HepG2 (cell line): ENCODE measurements around the gene TPRA1. TPM values are rescaled to one million over a fixed set of nuclear protein-coding genes. Genes with fewer than 3 reads are reported as not detected.

Experiments
- ATAC-seq: fragments of 200-7000 bp; cut with Tn5 transposase; 3 replicates; pipeline ENCODE4 v1.9.1; 2020; ENCODE audit warnings: mild to moderate bottlenecking, moderate library complexity
- BruUV-seq: library from RNA; stranded (reverse); fragments of 400-500 nt; replicated peaks from 2 replicates; lab custom pipeline; 2021; lab: Mats Ljungman, UMichigan
- CTCF ChIA-PET: fragments of 300-600 bp; formaldehyde crosslinking; extraction: SDS; loops from one replicate; lab custom pipeline; 2021; ENCODE audit warnings: low total read pairs, inconsistent platforms, low intra/inter-chr PET ratio; lab: Yijun Ruan, JAX
- POLR2A ChIA-PET: fragments of 350-600 bp; sonication (Branson Sonifier 250); formaldehyde crosslinking; loops from one replicate; lab custom pipeline; 2020; ENCODE audit warnings: antibody characterized with exemption, inconsistent platforms; lab: Yijun Ruan, JAX
- DNase-seq: peaks from one replicate; pipeline ENCODE4 v3.0.0-alpha.2; 2015; ENCODE audit warnings: low spot score
- FAIRE-seq: peaks from 3 replicates; lab custom pipeline; 2011; peaks lifted over from hg19 to GRCh38; lab: Jason Lieb, UNC
- H2AFZ ChIP-seq: one replicate; pipeline ENCODE4 v1.6.1; 2011; ENCODE audit warnings: low read length, inconsistent platforms
- H3K27ac ChIP-seq: fragments of 300-600 bp; 3 replicates; pipeline ENCODE4 v1.8.0; 2011; ENCODE audit warnings: mixed run types, mild to moderate bottlenecking, mixed read lengths, low read length, inconsistent platforms; ENCODE audit not compliant: insufficient read depth; ENCODE audit errors: extremely low read length
- H3K27me3 ChIP-seq, 2 experiments: fragments of 200-600 bp in 1 of 2; 2 replicates in 1 of 2; 3 replicates in 1 of 2; pipeline versions ENCODE4 v1.6.0 to v1.8.0; 2011; ENCODE audit warnings: low read length in 2 of 2, mild to moderate bottlenecking in 2 of 2, moderate library complexity in 2 of 2, inconsistent platforms in 1 of 2; ENCODE audit not compliant: insufficient read depth in 2 of 2, control insufficient read depth in 1 of 2
- H3K36me3 ChIP-seq, 2 experiments: fragments of 200-600 bp in 1 of 2; replicated peaks in 1 of 2; 2 replicates in 1 of 2; 3 replicates in 1 of 2; pipeline versions ENCODE4 v1.5.1 to v1.8.0; 2011; ENCODE audit warnings: low read length in 2 of 2, inconsistent platforms in 1 of 2; ENCODE audit not compliant: insufficient read depth in 2 of 2, control insufficient read depth in 1 of 2
- H3K4me1 ChIP-seq: 2 replicates; pipeline ENCODE4 v1.5.1; 2012; ENCODE audit warnings: low read length, inconsistent platforms; ENCODE audit not compliant: insufficient read depth
- H3K4me2 ChIP-seq: 2 replicates; pipeline ENCODE4 v1.6.0; 2011; ENCODE audit warnings: low read depth, low read length, inconsistent platforms
- H3K4me3 ChIP-seq, 3 experiments: fragments of 200-600 bp in 1 of 3; sonication (generic), shearing (Covaris generic) in 1 of 3; replicated peaks in 1 of 3; 2 replicates each; pipeline ENCODE4 v1.5.1; 2011 to 2016; ENCODE audit warnings: low read length in 3 of 3, inconsistent platforms in 2 of 3, low read depth in 2 of 3, mild to moderate bottlenecking in 2 of 3, control low read depth in 1 of 3, mixed read lengths in 1 of 3; ENCODE audit not compliant: insufficient read depth in 1 of 3
- H3K79me2 ChIP-seq: one replicate; pipeline ENCODE4 v1.6.1; 2011; ENCODE audit warnings: low read length, inconsistent platforms; ENCODE audit not compliant: insufficient read depth
- H3K9ac ChIP-seq: 2 replicates; pipeline ENCODE4 v1.6.0; 2011; ENCODE audit warnings: mild to moderate bottlenecking, low read depth, low read length, inconsistent platforms; ENCODE audit not compliant: insufficient read depth
- H3K9me3 ChIP-seq: 2 replicates; pipeline ENCODE4 v1.5.1; 2012; ENCODE audit warnings: mild to moderate bottlenecking, low read length
- H4K20me1 ChIP-seq: 2 replicates; pipeline ENCODE4 v1.6.0; 2011; ENCODE audit warnings: inconsistent platforms, mild to moderate bottlenecking, low read length, moderate library complexity; ENCODE audit not compliant: insufficient read depth
- BCL6 ChIP-seq: IDR thresholded peaks from 2 replicates; pipeline ENCODE4 v1.6.1; 2016; ENCODE audit warnings: missing genetic modification reagents, missing compliant biosample characterization
- GATAD1 ChIP-seq: IDR thresholded peaks from 2 replicates; pipeline ENCODE4 v1.6.1; 2016; ENCODE audit warnings: missing genetic modification reagents, missing compliant biosample characterization
- HOXA3 ChIP-seq: sonication (generic); formaldehyde crosslinking; IDR thresholded peaks from 2 replicates; pipeline ENCODE4 v1.5.0; 2020; ENCODE audit warnings: missing genetic modification reagents
- TCF7 ChIP-seq: sonication (generic); IDR thresholded peaks from 2 replicates; pipeline ENCODE4 v1.6.1; 2016; ENCODE audit warnings: antibody characterized with exemption, low read depth
- ZNF101 ChIP-seq: sonication (generic); formaldehyde crosslinking; IDR thresholded peaks from 2 replicates; pipeline ENCODE4 v1.4.0; 2020; ENCODE audit warnings: mild to moderate bottlenecking, low read depth, missing genetic modification reagents, borderline replicate concordance
- ZNF672 ChIP-seq: sonication (generic); formaldehyde crosslinking; IDR thresholded peaks from 2 replicates; pipeline ENCODE4 v1.8.1; 2022; ENCODE audit warnings: missing genetic modification reagents
- WGBS: methylation state at CpG from one replicate; pipeline ENCODE4 v1.1.6; 2017; ENCODE audit warnings: low lambda C conversion rate; 5-methylcytosine and 5-hydroxymethylcytosine counted together
- in situ Hi-C: cut with HindIII; loops from 2 replicates; pipeline ENCODE4 v1.10.0; 2017; ENCODE audit warnings: low pct_unique_long_range_greater_than_20kb; ENCODE audit not compliant: extremely low pct_ligation_motif_present
- intact Hi-C: fragments of 100-400 bp; cut with micrococcal nuclease; formaldehyde crosslinking; loops from one replicate; pipeline ENCODE4 v1.10.0; 2022; ENCODE audit not compliant: unreplicated experiment
- polyA plus RNA-seq, 8 experiments: library from polyadenylated mRNA; depleted of rRNA in 3 of 8; stranded (reverse) in 7 of 8; unstranded in 1 of 8; fragments of >200 nt; fragmentation: Illumina TruSeq in 4 of 8; extraction: Trizol in 4 of 8; gene quantifications; 2 replicates each; pipeline versions ENCODE4 v1.2.1 to v1.2.3, GENCODE V29; 2011 to 2016; ENCODE audit warnings: low read depth in 4 of 8, missing spikeins in 1 of 8, mixed read lengths in 1 of 8; ENCODE audit not compliant: insufficient read depth in 1 of 8
- total RNA-seq, 5 experiments: library from RNA; depleted of rRNA; stranded (reverse); fragments of >200 nt; fragmentation: Illumina TruSeq; extraction: Trizol; gene quantifications; 2 replicates each; pipeline ENCODE4 v1.2.3, GENCODE V29; 2016; ENCODE audit warnings: low read depth in 1 of 5
- TF ChIP-seq, protein P1 (sequence below): sonication (generic); formaldehyde crosslinking; conservative IDR thresholded peaks from 2 replicates; pipeline ENCODE4 v1.4.0; 2020; ENCODE audit warnings: missing genetic modification reagents
- TF ChIP-seq, protein P2 (sequence below): sonication (generic); formaldehyde crosslinking; IDR thresholded peaks from 2 replicates; pipeline ENCODE4 v1.9.0; 2021; ENCODE audit warnings: missing genetic modification reagents, mild to moderate bottlenecking, borderline replicate concordance
- TF ChIP-seq, protein P3 (sequence below): sonication (generic); formaldehyde crosslinking; IDR thresholded peaks from 2 replicates; pipeline ENCODE4 v1.4.0; 2020; ENCODE audit warnings: mild to moderate bottlenecking, missing genetic modification reagents

The TPRA1 gene
- total and polyA plus RNA-seq, 2 of the 13 experiments (the other 11 are each of a cell fraction or from before 2014, with no cell fraction given) = 25.4 to 25.8 TPM

DNA sequence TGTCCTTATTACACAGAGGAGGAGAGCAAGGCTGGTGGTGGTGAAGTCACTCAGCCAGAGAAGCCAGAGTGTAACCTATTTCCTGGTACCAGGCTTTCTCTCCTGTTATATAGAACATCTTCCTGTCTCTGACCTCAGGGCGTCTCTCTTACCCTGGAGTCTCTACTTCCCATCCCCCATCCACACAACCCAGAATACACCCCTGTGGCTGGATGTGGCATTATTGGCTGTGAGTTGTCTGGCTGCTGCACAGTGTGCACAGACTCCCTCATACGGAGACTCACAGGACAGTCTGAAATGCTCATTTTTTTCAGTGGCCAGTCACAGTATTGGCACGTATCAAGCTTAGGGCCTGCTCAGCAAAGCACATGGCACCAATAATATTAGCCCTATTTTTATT, 47.0 kb upstream of the TPRA1 start:
- no TSS peak for BruUV-seq
- Histone ChIP-seq H3K4me1 (no peaks in the 10 kb centered on the region), H3K4me3 (no peak overlapping the region), H3K27me3 (no peaks in the 10 kb centered on the region), H3K4me2 (no peak overlapping the region), H2AFZ (no peak overlapping the region), H4K20me1 (no peaks in the 10 kb centered on the region), H3K9ac (no peak overlapping the region), H3K9me3 (no peaks in the 10 kb centered on the region), H3K27ac (no peak overlapping the region), H3K36me3 (peaks cover 0 to 3% of the 10 kb centered on the region in 2 experiments; a peak in 1 of 5 replicates), H3K79me2 (no peaks in the 10 kb centered on the region)
- intact Hi-C loops = no loop called here
- DNase-seq (no peak), FAIRE-seq (no peak), ATAC-seq (peak; percentile 71)
- TF ChIP-seq GATAD1 (no peak), TCF7 (no peak), BCL6 (no peak), HOXA3 (CRISPR knock-in tag) (no peak), ZNF101 (CRISPR knock-in tag) (no peak), ZNF672 (CRISPR knock-in tag) (no peak)
- TF ChIP-seq, protein P1, sequence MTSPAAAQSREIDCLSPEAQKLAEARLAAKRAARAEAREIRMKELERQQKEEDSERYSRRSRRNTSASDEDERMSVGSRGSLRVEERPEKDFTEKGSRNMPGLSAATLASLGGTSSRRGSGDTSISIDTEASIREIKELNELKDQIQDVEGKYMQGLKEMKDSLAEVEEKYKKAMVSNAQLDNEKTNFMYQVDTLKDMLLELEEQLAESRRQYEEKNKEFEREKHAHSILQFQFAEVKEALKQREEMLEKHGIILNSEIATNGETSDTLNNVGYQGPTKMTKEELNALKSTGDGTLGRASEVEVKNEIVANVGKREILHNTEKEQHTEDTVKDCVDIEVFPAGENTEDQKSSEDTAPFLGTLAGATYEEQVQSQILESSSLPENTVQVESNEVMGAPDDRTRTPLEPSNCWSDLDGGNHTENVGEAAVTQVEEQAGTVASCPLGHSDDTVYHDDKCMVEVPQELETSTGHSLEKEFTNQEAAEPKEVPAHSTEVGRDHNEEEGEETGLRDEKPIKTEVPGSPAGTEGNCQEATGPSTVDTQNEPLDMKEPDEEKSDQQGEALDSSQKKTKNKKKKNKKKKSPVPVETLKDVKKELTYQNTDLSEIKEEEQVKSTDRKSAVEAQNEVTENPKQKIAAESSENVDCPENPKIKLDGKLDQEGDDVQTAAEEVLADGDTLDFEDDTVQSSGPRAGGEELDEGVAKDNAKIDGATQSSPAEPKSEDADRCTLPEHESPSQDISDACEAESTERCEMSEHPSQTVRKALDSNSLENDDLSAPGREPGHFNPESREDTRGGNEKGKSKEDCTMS (CRISPR knock-in tag) = no peak
- TF ChIP-seq, protein P2, sequence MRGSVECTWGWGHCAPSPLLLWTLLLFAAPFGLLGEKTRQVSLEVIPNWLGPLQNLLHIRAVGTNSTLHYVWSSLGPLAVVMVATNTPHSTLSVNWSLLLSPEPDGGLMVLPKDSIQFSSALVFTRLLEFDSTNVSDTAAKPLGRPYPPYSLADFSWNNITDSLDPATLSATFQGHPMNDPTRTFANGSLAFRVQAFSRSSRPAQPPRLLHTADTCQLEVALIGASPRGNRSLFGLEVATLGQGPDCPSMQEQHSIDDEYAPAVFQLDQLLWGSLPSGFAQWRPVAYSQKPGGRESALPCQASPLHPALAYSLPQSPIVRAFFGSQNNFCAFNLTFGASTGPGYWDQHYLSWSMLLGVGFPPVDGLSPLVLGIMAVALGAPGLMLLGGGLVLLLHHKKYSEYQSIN (CRISPR knock-in tag) = no peak
- TF ChIP-seq, protein P3, sequence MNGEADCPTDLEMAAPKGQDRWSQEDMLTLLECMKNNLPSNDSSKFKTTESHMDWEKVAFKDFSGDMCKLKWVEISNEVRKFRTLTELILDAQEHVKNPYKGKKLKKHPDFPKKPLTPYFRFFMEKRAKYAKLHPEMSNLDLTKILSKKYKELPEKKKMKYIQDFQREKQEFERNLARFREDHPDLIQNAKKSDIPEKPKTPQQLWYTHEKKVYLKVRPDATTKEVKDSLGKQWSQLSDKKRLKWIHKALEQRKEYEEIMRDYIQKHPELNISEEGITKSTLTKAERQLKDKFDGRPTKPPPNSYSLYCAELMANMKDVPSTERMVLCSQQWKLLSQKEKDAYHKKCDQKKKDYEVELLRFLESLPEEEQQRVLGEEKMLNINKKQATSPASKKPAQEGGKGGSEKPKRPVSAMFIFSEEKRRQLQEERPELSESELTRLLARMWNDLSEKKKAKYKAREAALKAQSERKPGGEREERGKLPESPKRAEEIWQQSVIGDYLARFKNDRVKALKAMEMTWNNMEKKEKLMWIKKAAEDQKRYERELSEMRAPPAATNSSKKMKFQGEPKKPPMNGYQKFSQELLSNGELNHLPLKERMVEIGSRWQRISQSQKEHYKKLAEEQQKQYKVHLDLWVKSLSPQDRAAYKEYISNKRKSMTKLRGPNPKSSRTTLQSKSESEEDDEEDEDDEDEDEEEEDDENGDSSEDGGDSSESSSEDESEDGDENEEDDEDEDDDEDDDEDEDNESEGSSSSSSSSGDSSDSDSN (CRISPR knock-in tag) = no peak
- WGBS = 86% methylated on average over 3 of the region's 3 CpGs
- in situ Hi-C loops = no loop called here
- ChIA-PET CTCF (no interaction called here), POLR2A (no interaction called here)
